ENCODE results near the gene MYO18A. TPM values are rescaled to one million over a fixed set of nuclear protein-coding genes. Genes with fewer than 3 reads are reported as not detected.
"Not testable (repeated sequence)": the region's sequence is repeated elsewhere in the genome, so short reads cannot be mapped to it uniquely, and the experiment has no call there.

The MYO18A gene
- total RNA-seq, 1 donor from 2014 or later = 29.9 TPM

GRCh38 chr17:29108823-29109476 is 71.2 kb downstream of the MYO18A start:
- DNase-seq (ENCODE audit: extremely low read depth, low read depth, low spot score) = no peak

DNA sequence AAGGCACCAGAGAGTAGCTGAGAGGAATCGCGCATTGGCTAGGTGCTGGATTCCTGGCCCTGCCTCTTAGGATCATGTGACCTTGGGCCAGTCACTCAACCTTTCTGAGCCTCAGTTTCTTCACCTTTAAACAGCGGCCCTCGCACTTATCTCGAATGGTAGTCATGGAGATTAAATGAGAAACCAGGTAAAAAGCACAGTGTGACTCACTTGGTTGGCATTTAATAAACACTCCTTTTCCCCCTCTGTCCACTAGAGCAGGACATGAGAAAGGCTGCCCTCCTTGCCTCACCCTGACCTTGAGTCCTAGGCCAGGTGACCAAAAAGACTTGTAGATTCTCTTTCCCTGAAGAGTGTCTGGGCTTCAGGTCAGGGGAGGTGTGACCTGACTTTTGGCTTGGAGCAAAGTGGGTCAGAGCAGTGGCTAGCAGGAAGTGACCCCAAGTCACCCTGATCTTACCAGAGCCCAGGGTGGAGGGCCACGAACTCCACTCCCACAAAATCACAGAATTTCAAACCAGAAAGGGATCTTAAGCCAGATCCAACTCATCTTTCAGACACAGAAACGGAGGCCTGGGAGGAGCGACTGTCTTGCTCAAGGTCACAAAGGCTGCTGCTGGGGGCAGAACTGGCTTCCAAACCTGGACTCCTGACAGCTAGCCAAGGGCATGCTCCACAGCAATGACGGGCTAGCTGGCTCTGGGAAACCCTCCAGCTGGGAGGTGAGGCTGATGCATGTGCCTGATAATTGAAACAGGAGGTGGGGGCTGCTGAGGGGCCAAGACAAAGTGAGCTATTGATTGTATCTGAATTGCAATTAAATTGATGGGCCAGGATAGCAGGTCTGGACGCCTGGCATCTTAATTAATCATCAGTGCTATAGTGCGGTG is 72.0 kb downstream of the MYO18A start:
- no peak for DNase-seq (ENCODE audit: extremely low read depth, low read depth, low spot score)

- no peak for DNase-seq (ENCODE audit: extremely low read depth, low read depth, low spot score)
Measured at GRCh38 chr17:29107084-29107483, 73.1 kb downstream of the MYO18A start.

- no peak for DNase-seq (ENCODE audit: extremely low read depth, low read depth, low spot score)
Measured at GRCh38 chr17:29103341-29103740, 76.9 kb downstream of the MYO18A start.

DNA sequence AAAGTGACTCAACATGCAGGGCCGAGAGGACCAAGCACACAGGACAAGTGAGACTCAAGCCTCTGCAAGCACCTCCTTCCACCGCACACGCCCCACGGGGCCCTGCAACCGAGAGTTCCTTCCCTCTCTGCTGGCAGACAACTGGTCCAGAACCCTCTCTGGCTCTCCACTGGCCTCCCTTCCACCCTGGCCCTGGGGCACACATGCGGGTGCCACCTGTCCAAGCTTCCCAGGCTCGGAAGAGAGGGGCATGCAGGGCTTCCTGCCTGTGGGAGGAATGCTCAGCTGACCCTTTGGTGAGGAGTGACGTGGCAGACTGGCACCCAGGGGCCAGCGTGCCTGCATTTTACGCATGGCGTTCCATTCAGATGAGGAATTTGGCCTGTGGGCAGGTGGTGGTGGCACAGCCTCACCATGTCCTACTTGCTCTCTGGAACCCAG is 77.4 kb downstream of the MYO18A start:
- DNase-seq (ENCODE audit: extremely low read depth, low read depth, low spot score) = no peak

GRCh38 chr17:29102046-29102445 is 78.2 kb downstream of the MYO18A start:
- DNase-seq (ENCODE audit: extremely low read depth, low read depth, low spot score) = no peak

DNA sequence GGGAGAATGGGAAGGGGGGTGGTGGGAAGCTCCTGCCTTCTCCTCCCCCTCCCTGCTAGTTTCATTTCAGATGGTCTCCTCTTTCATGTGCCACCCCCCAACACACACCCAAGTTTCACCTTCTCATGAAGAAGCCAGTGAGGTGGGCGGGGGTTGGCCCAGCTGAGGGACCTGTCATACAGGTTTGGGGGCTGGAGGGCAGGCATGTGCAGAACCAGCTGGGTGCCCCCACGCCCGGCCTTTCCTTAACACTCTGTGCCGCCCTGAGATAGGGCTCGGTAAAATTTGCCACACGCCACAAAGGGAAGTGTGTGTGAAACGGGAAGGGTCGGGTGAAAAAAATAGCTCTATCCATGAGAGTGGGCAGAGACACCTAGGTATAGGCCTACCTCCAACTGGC is 79.9 kb downstream of the MYO18A start:
- no peak for DNase-seq (ENCODE audit: extremely low read depth, low read depth, low spot score)

GRCh38 chr17:29099527-29099926 is 80.7 kb downstream of the MYO18A start:
- no peak for DNase-seq (ENCODE audit: extremely low read depth, low read depth, low spot score)

DNA sequence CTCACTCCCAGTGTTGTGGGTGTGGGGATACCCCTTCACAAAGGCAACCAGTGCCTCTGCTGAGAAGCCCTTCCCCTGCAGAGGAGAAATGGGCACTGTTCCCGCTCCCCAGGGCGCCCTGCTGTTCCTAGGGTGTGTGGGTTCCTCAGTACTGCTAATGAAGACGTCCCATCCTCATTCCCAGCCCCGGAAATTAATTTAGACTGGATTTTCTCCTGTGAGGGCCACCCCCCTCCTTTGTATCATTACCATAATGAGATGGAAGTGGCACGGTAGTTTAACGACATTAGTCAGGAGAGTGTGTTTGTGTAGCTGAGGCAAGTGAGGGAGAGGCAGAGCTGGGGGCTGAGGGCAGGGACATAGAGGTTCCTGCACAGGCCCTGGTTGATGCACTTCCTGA is 84.1 kb downstream of the MYO18A start:
- DNase-seq (ENCODE audit: extremely low read depth, low read depth, low spot score) = no peak

DNA sequence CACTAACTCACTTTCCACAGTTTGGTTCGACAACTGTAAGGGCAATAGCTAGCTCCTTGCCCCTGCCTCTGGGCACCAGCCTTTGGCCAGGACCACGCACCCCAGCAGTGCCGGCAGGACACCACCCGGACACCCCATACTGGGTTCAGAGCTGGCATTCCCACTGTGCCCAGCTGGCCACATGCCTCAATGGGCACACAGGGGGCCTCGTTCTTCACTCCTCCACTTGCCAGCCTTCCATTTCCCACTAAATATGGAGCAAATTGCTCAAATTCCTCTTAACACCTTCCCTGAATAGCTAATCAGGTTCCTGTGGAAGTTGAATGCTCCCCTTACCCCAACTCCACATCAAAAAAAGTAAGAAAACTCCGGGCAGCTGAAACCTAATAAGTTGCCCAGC is 84.8 kb downstream of the MYO18A start:
- no peak for DNase-seq (ENCODE audit: extremely low read depth, low read depth, low spot score)

GRCh38 chr17:29094101-29094708 is 86.0 kb downstream of the MYO18A start:
- no peak for DNase-seq (ENCODE audit: extremely low read depth, low read depth, low spot score)

- no peak for DNase-seq (ENCODE audit: extremely low read depth, low read depth, low spot score)
Measured at GRCh38 chr17:29093090-29093871, 86.9 kb downstream of the MYO18A start.

DNA sequence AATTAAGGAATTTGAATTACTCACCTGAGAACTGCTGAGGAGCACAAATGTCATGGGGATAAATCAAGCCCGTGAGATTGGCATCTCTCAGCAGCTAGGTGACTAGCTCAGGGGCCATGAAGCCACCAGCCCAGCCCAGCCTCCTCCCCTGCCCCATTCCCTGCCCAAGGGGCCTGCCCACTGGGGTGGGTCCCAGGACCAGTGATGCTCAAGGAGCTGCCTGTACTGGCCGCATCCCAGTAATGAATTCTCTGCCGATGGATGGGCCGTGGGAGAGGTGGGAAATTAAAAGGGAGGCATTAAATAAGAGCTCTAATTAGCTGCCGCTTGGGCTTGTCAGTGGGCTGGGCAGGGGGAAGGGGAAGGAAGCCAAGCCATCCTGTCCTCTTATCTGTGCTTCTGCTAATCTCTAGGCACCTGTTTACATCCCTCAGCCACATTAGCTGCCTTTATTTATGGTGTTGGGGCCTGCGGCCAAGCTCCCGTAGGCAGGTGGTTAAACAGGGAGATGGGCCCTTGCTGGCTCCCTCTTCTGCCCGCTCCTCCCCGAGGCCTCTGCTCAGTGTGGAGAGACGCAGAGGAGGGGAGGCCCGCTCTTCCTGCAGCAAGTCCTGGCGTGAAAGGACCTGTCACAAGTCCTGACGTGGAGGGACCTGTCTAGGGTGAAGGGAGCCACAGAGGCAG is 88.5 kb downstream of the MYO18A start:
- DNase-seq (ENCODE audit: extremely low read depth, low read depth, low spot score) = no peak

GRCh38 chr17:29090750-29091605 is 89.2 kb downstream of the MYO18A start:
- DNase-seq (ENCODE audit: extremely low read depth, low read depth, low spot score) = no peak

DNA sequence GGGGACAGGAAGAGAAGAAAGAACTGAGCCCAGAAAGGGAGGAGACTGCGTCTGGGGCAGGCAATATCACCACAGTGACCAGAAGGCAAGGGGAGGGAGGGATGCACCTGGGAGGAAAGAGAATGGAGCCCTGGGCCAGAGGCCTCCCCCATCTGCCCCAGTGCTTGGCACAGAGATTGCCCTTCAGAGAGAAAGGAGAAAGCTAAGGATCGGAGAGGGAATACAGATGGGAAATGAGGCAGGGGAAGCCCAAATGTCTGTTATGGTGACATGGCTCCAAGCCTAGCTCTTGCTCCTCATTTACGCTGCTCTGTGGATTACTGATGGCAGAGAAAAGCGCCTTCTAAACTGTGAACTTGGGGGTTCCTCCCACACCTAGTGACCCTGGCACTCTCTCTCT is 90.1 kb downstream of the MYO18A start:
- no peak for DNase-seq (ENCODE audit: extremely low read depth, low read depth, low spot score)

DNA sequence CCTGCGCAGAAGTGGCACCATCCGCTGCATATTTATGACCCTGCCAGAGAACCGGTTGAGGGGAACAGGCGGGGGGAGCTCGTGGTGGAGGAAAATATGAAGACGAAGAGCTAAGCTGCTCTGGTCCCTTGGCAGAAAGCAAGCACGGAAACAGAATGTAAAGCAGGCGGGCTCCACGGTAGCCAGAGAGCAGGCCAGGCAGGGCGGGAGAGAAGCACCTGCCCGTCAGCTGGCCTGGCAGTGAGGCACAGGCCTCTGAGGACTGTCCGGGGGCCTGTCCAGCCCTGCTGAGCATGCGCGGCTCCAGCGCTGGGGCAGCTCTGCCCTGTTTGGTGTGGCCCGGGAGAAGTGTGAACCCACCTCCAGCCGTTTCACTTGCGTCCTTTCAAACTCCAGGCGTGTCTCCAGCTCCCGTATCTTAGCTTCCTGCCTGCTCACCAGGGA is 90.6 kb downstream of the MYO18A start:
- no peak for DNase-seq (ENCODE audit: extremely low read depth, low read depth, low spot score)

- not testable (repeated sequence) for DNase-seq (ENCODE audit: extremely low read depth, low read depth, low spot score)
Measured at GRCh38 chr17:29088782-29089181, 91.4 kb downstream of the MYO18A start.

DNA sequence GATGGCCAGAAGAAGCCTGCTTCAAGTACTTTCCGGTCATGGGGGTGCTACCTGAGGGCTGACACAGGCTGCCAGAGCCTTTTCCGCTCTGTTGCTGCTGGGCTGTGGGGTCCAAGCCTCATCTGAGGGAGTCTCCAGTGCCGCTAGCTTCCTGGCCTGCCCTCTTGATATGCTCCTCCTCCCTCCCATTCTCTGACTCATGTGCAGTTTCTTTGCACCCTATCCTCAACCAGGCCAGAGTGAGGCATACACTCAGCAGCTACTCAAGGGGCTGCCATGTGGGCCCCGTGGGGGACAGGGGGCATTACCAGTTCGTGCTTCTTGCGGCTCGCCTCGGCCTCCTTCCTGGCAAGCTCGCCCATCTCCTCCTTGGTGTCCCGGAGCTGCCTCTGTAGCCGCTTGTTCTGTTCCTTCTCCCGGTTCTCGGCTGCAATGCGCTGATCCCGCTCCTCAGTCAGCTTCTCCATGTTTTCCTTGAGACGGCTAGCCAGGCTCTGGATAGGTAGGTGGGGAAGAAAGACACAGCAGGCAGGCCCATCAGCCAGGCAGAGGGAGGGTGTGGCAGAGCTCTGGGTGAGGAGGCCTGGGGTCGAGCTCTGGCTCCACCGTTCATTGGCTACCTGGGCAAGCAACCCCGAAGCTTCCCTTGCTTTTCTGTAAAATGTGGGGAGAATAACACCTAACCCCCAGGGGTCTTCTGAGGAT is 93.4 kb downstream of the MYO18A start:
- DNase-seq (ENCODE audit: extremely low read depth, low read depth, low spot score) = no peak

- DNase-seq (ENCODE audit: extremely low read depth, low read depth, low spot score) = no peak
Measured at GRCh38 chr17:29085223-29085622, 95.0 kb downstream of the MYO18A start.
